Measurements from ENCODE around the gene ZFYVE27. TPM values are rescaled to one million over a fixed set of nuclear protein-coding genes. Genes with fewer than 3 reads are reported as not detected.

The ZFYVE27 gene
- total and polyA plus RNA-seq, 4 donors = 21.1 to 33.9 (median 26.8) TPM

- Histone ChIP-seq H3K4me1 (ENCODE audit: control insufficient read depth in 5 of 5, insufficient read depth in 5 of 5, low read length in 5 of 5) (no peaks in the 10 kb centered on the region), H3K9ac (ENCODE audit: insufficient read depth in 1 of 2, low read length in 2 of 2) (no peak overlapping the region), H3K4me3 (no peak overlapping the region), H3K36me3 (ENCODE audit: control insufficient read depth in 4 of 4, insufficient read depth in 4 of 4, low read length in 4 of 4) (no peaks in the 10 kb centered on the region), H3K9me3 (ENCODE audit: control insufficient read depth in 4 of 4, insufficient read depth in 3 of 4, low read length in 3 of 4) (no peaks in the 10 kb centered on the region), H3K27ac (ENCODE audit: low read depth in 1 of 2, low read length in 1 of 2) (no peak overlapping the region), H3K27me3 (ENCODE audit: control insufficient read depth in 3 of 3, insufficient read depth in 3 of 3, low read length in 2 of 3) (peaks cover 0 to 3% (median 2%) of the 10 kb centered on the region in 3 donors)
- ATAC-seq (ENCODE audit: insufficient read depth, low FRiP score) (no peak), DNase-seq (no peak)
- WGBS, 2 donors = 76 to 79% methylated on average over 12 of the region's 12 CpGs
- TF ChIP-seq, protein P1, sequence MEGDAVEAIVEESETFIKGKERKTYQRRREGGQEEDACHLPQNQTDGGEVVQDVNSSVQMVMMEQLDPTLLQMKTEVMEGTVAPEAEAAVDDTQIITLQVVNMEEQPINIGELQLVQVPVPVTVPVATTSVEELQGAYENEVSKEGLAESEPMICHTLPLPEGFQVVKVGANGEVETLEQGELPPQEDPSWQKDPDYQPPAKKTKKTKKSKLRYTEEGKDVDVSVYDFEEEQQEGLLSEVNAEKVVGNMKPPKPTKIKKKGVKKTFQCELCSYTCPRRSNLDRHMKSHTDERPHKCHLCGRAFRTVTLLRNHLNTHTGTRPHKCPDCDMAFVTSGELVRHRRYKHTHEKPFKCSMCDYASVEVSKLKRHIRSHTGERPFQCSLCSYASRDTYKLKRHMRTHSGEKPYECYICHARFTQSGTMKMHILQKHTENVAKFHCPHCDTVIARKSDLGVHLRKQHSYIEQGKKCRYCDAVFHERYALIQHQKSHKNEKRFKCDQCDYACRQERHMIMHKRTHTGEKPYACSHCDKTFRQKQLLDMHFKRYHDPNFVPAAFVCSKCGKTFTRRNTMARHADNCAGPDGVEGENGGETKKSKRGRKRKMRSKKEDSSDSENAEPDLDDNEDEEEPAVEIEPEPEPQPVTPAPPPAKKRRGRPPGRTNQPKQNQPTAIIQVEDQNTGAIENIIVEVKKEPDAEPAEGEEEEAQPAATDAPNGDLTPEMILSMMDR (IDR thresholded peaks at IDR 0.05; ENCODE audit: control extremely low read depth, extremely low read depth) = no peak
Observed at GRCh38 chr10:97805096-97805884, 68.4 kb downstream of the ZFYVE27 start.

DNA sequence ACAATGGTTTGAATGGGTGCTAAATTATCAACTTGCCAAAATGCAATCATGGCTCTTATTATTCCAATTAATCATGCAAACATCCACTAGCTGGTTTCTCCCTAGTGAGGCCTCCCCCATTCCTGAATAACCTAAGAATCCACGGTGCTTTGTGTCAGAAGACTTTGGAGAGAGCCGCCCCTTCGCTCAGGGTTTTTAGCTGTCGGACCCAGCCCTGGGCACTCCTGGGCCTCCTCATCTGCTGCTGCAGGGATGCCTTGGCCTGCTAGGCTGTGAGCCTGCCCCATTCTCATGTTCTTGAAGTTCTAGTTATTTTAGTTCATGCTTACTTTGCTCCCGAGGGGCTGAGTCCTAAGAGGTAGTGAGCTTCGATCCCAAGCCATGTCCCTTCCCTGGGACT, 69.0 kb downstream of the ZFYVE27 start:
- 84 to 88% methylated on average over 6 of the region's 6 CpGs for WGBS, 2 donors
- DNase-seq (no peak), ATAC-seq (ENCODE audit: insufficient read depth, low FRiP score) (no peak)
- Histone ChIP-seq H3K36me3 (ENCODE audit: control insufficient read depth in 4 of 4, insufficient read depth in 4 of 4, low read length in 4 of 4) (no peaks in the 10 kb centered on the region), H3K27ac (ENCODE audit: low read depth in 1 of 2, low read length in 1 of 2) (no peak overlapping the region), H3K9me3 (ENCODE audit: control insufficient read depth in 4 of 4, insufficient read depth in 3 of 4, low read length in 3 of 4) (no peaks in the 10 kb centered on the region), H3K4me1 (ENCODE audit: control insufficient read depth in 5 of 5, insufficient read depth in 5 of 5, low read length in 5 of 5) (no peaks in the 10 kb centered on the region), H3K9ac (ENCODE audit: insufficient read depth in 1 of 2, low read length in 2 of 2) (no peak overlapping the region), H3K4me3 (no peak overlapping the region), H3K27me3 (ENCODE audit: control insufficient read depth in 3 of 3, insufficient read depth in 3 of 3, low read length in 2 of 3) (peaks cover 0 to 2% (median 0%) of the 10 kb centered on the region in 3 donors)
- TF ChIP-seq, protein P1 (IDR thresholded peaks at IDR 0.05; ENCODE audit: control extremely low read depth, extremely low read depth) = no peak

- WGBS, 2 donors = 76 to 78% methylated on average over 7 of the region's 7 CpGs
- no peaks in the 10 kb centered on the region for H3K9me3 ChIP-seq (ENCODE audit: control insufficient read depth in 4 of 4, insufficient read depth in 3 of 4, low read length in 3 of 4)
- H3K4me3 ChIP-seq = no peak overlapping the region
- H3K9ac ChIP-seq (ENCODE audit: insufficient read depth in 1 of 2, low read length in 2 of 2) = no peak overlapping the region
- TF ChIP-seq, protein P1 (IDR thresholded peaks at IDR 0.05; ENCODE audit: control extremely low read depth, extremely low read depth) = no peak
- H3K27me3 ChIP-seq (ENCODE audit: control insufficient read depth in 3 of 3, insufficient read depth in 3 of 3, low read length in 2 of 3) = peaks cover 0 to 7% (median 2%) of the 10 kb centered on the region in 3 donors
- no peak overlapping the region for H3K27ac ChIP-seq (ENCODE audit: low read depth in 1 of 2, low read length in 1 of 2)
- H3K4me1 ChIP-seq (ENCODE audit: control insufficient read depth in 5 of 5, insufficient read depth in 5 of 5, low read length in 5 of 5) = no peaks in the 10 kb centered on the region
- no peaks in the 10 kb centered on the region for H3K36me3 ChIP-seq (ENCODE audit: control insufficient read depth in 4 of 4, insufficient read depth in 4 of 4, low read length in 4 of 4)
- DNase-seq (no peak), ATAC-seq (ENCODE audit: insufficient read depth, low FRiP score) (no peak)
Observed at GRCh38 chr10:97810446-97810845, 73.5 kb downstream of the ZFYVE27 start.

Other genes starting within 250 kb of the ZFYVE27 start
- gene MMS19, start 238.7 kb upstream of the ZFYVE27 start, total RNA-seq = 10 to 100 TPM; 68.8 to 74.5 TPM
- 10 to 100 TPM; 39.9 to 56.2 TPM for gene MMS19, start 238.7 kb upstream of the ZFYVE27 start, polyA plus RNA-seq
- gene UBTD1, start 238.2 kb upstream of the ZFYVE27 start, total RNA-seq = 10 to 100 TPM; 26.3 to 44.1 TPM
- gene UBTD1, start 238.2 kb upstream of the ZFYVE27 start, polyA plus RNA-seq = 10 to 100 TPM; 41.8 to 70.4 TPM
- gene ANKRD2, start 164.3 kb upstream of the ZFYVE27 start, total RNA-seq = 1 to 10 TPM in 1 of 2 donors, not detected in 1; 3.1 TPM
- 1 to 10 TPM; 1.2 to 3.0 TPM for gene ANKRD2, start 164.3 kb upstream of the ZFYVE27 start, polyA plus RNA-seq
- gene HOGA1, start 152.7 kb upstream of the ZFYVE27 start, total RNA-seq = 1 to 10 TPM in 1 of 2 donors, under 1 TPM in 1; 0.63 to 2.3 TPM
- gene HOGA1, start 152.7 kb upstream of the ZFYVE27 start, polyA plus RNA-seq = under 1 TPM; 0.30 to 0.91 TPM
- under 1 TPM in 1 of 2 donors, not detected in 1; 0.21 TPM for gene C10orf62, start 147.4 kb upstream of the ZFYVE27 start, total RNA-seq
- not detected for gene C10orf62, start 147.4 kb upstream of the ZFYVE27 start, polyA plus RNA-seq
- gene MORN4, start 103.6 kb upstream of the ZFYVE27 start, total RNA-seq = 10 to 100 TPM in 1 of 2 donors, 1 to 10 TPM in 1; 5.7 to 16.1 TPM
- gene MORN4, start 103.6 kb upstream of the ZFYVE27 start, polyA plus RNA-seq = 1 to 10 TPM; 4.1 to 8.3 TPM
- 10 to 100 TPM; 15.0 to 22.4 TPM for gene PI4K2A, start 96.5 kb upstream of the ZFYVE27 start, total RNA-seq
- gene PI4K2A, start 96.5 kb upstream of the ZFYVE27 start, polyA plus RNA-seq = 10 to 100 TPM; 12.3 to 14.6 TPM
- 10 to 100 TPM; 16.8 to 26.8 TPM for gene AVPI1, start 49.9 kb upstream of the ZFYVE27 start, total RNA-seq
- 10 to 100 TPM; 15.1 to 18.9 TPM for gene AVPI1, start 49.9 kb upstream of the ZFYVE27 start, polyA plus RNA-seq
- 10 to 100 TPM; 22.3 to 57.9 TPM for gene MARVELD1, start 23.4 kb upstream of the ZFYVE27 start, total RNA-seq
- gene MARVELD1, start 23.4 kb upstream of the ZFYVE27 start, polyA plus RNA-seq = 10 to 100 TPM; 15.7 to 26.0 TPM
- gene SFRP5, start 34.9 kb downstream of the ZFYVE27 start, total RNA-seq = 10 to 100 TPM in 1 of 2 donors, 1 to 10 TPM in 1; 2.4 to 12.8 TPM
- gene SFRP5, start 34.9 kb downstream of the ZFYVE27 start, polyA plus RNA-seq = under 1 TPM; 0.44 to 0.93 TPM
- 1 to 10 TPM in 1 of 2 donors, under 1 TPM in 1; 0.23 to 1.0 TPM for gene GOLGA7B, start 112.7 kb downstream of the ZFYVE27 start, total RNA-seq
- gene GOLGA7B, start 112.7 kb downstream of the ZFYVE27 start, polyA plus RNA-seq = 1 to 10 TPM in 1 of 2 donors, under 1 TPM in 1; 0.47 to 1.2 TPM